IMR-90 (cell line): ENCODE data around the gene NR1I2. TPM values are rescaled to one million over a fixed set of nuclear protein-coding genes. Genes with fewer than 3 reads are reported as not detected.

Experiments
- ATAC-seq: fragments of 200-7000 bp; cut with Tn5 transposase; 2 replicates; pipeline ENCODE4 v1.9.1; 2020; ENCODE audit warnings: low read depth, mild to moderate bottlenecking, moderate library complexity
- BruUV-seq: library from RNA; stranded (reverse); fragments of 400-500 nt; replicated peaks from 2 replicates; lab custom pipeline; 2021; lab: Mats Ljungman, UMichigan
- CTCF ChIA-PET: fragments of 300-600 bp; formaldehyde crosslinking; extraction: SDS; loops from one replicate; lab custom pipeline; 2021; ENCODE audit warnings: antibody characterized with exemption; lab: Yijun Ruan, JAX
- POLR2A ChIA-PET: fragments of 300-600 bp; sonication (Branson Sonifier 250); formaldehyde crosslinking; loops from one replicate; lab custom pipeline; 2022; ENCODE audit warnings: antibody characterized with exemption; ENCODE audit not compliant: unreplicated experiment; lab: Charles Lee
- DNase-seq: peaks from one replicate; pipeline ENCODE4 v3.0.0; 2013
- H2AFZ ChIP-seq: replicated peaks from 2 replicates; pipeline ENCODE3; 2013; ENCODE audit warnings: low read length, mild to moderate bottlenecking; ENCODE audit not compliant: poor library complexity
- H2AK5ac ChIP-seq: 2 replicates; pipeline ENCODE4 v1.6.1; 2013; ENCODE audit warnings: low read depth, low read length, inconsistent platforms
- H2AK9ac ChIP-seq: replicated peaks from 2 replicates; pipeline ENCODE3; 2013; ENCODE audit warnings: mild to moderate bottlenecking, low read depth, low read length, moderate library complexity; ENCODE audit not compliant: poor library complexity
- H2BK120ac ChIP-seq: 2 replicates; pipeline ENCODE4 v1.6.1; 2013; ENCODE audit warnings: low read depth, low read length, inconsistent platforms
- H2BK15ac ChIP-seq: 3 replicates; pipeline ENCODE4 v1.6.1; 2013; ENCODE audit warnings: low read depth, low read length, inconsistent platforms
- H2BK20ac ChIP-seq: 2 replicates; pipeline ENCODE4 v1.6.1; 2013; ENCODE audit warnings: low read depth, mild to moderate bottlenecking, inconsistent platforms, low read length, moderate library complexity
- H2BK5ac ChIP-seq: 2 replicates; pipeline ENCODE4 v1.6.1; 2013; ENCODE audit warnings: mild to moderate bottlenecking, low read depth, low read length, inconsistent platforms; ENCODE audit not compliant: poor library complexity, severe bottlenecking
- H3K14ac ChIP-seq: replicated peaks from 2 replicates; pipeline ENCODE4 v1.6.1; 2013; ENCODE audit warnings: low read depth, low read length, inconsistent platforms
- H3K18ac ChIP-seq: 2 replicates; pipeline ENCODE4 v1.6.1; 2013; ENCODE audit warnings: low read depth, low read length, control low read depth
- H3K23ac ChIP-seq: 2 replicates; pipeline ENCODE4 v1.6.1; 2013; ENCODE audit warnings: low read depth, low read length, inconsistent platforms
- H3K27ac ChIP-seq: 2 replicates; pipeline ENCODE4 v1.5.1; 2013; ENCODE audit warnings: mild to moderate bottlenecking, control low read depth, low read length; ENCODE audit not compliant: insufficient read depth
- H3K27me3 ChIP-seq: 2 replicates; pipeline ENCODE4 v1.6.1; 2013; ENCODE audit warnings: low read length; ENCODE audit not compliant: control insufficient read depth, insufficient read depth
- H3K36me3 ChIP-seq: 2 replicates; pipeline ENCODE4 v1.6.1; 2013; ENCODE audit warnings: low read length, mixed read lengths; ENCODE audit not compliant: control insufficient read depth, insufficient read depth
- H3K4ac ChIP-seq: 2 replicates; pipeline ENCODE4 v1.6.1; 2013; ENCODE audit warnings: low read depth, low read length, inconsistent platforms
- H3K4me1 ChIP-seq: 2 replicates; pipeline ENCODE4 v1.6.1; 2013; ENCODE audit warnings: low read length, mixed read lengths; ENCODE audit not compliant: control insufficient read depth, insufficient read depth
- H3K4me2 ChIP-seq: 2 replicates; pipeline ENCODE4 v1.6.1; 2013; ENCODE audit warnings: low read depth, mild to moderate bottlenecking, control low read depth, low read length, moderate library complexity
- H3K4me3 ChIP-seq: 2 replicates; pipeline ENCODE4 v1.5.1; 2013; ENCODE audit warnings: low read depth, mild to moderate bottlenecking, control low read depth, low read length, moderate library complexity; ENCODE audit not compliant: insufficient read depth
- H3K56ac ChIP-seq: 2 replicates; pipeline ENCODE4 v1.6.1; 2013; ENCODE audit warnings: low read length, inconsistent platforms; ENCODE audit not compliant: insufficient read depth; ENCODE audit errors: extremely low read depth
- H3K79me1 ChIP-seq, 2 experiments: 2 replicates each; pipeline ENCODE4 v1.6.1; 2013; ENCODE audit warnings: low read length in 2 of 2, inconsistent platforms in 1 of 2, low read depth in 1 of 2
- H3K9ac ChIP-seq: 2 replicates; pipeline ENCODE4 v1.6.1; 2013; ENCODE audit warnings: low read depth, low read length, control low read depth
- H3K9me1 ChIP-seq: 2 replicates; pipeline ENCODE4 v1.6.1; 2013; ENCODE audit warnings: low read length, inconsistent platforms; ENCODE audit not compliant: insufficient read depth
- H3K9me3 ChIP-seq: 2 replicates; pipeline ENCODE4 v1.6.1; 2013; ENCODE audit warnings: low read length; ENCODE audit not compliant: control insufficient read depth, insufficient read depth
- H4K20me1 ChIP-seq: 2 replicates; pipeline ENCODE4 v1.6.1; 2013; ENCODE audit warnings: low read length, inconsistent platforms; ENCODE audit not compliant: insufficient read depth
- H4K5ac ChIP-seq: 2 replicates; pipeline ENCODE4 v1.6.1; 2013; ENCODE audit warnings: mild to moderate bottlenecking, low read depth, low read length, control low read depth
- H4K8ac ChIP-seq, 2 experiments: 2 replicates each; pipeline ENCODE4 v1.6.1; 2013; ENCODE audit warnings: low read depth in 2 of 2, low read length in 2 of 2, control low read depth in 1 of 2, inconsistent platforms in 1 of 2
- H4K91ac ChIP-seq: 2 replicates; pipeline ENCODE4 v1.6.1; 2013; ENCODE audit warnings: low read depth, low read length, inconsistent platforms; ENCODE audit not compliant: insufficient read depth
- BHLHE40 ChIP-seq: fragments of 150-350 bp; IDR thresholded peaks from 2 replicates; pipeline ENCODE4 v1.6.1; 2016; ENCODE audit warnings: mild to moderate bottlenecking, low read depth, low read length
- CHD1 ChIP-seq: IDR thresholded peaks from 2 replicates; pipeline ENCODE4 v1.6.1; 2012; ENCODE audit warnings: low read depth, low read length, improper control_type of control experiment
- POLR2A ChIP-seq: IDR thresholded peaks from 2 replicates; pipeline ENCODE4 v1.6.1; 2012; ENCODE audit warnings: mild to moderate bottlenecking, low read depth, low read length
- SMC3 ChIP-seq: fragments of 150-350 bp; IDR thresholded peaks from 2 replicates; pipeline ENCODE4 v1.6.1; 2016; ENCODE audit warnings: low read depth, mild to moderate bottlenecking, antibody characterized with exemption, low read length, moderate library complexity
- USF2 ChIP-seq: fragments of 150-350 bp; IDR thresholded peaks from 2 replicates; pipeline ENCODE4 v1.6.1; 2017; ENCODE audit warnings: mild to moderate bottlenecking, antibody characterized with exemption, low read length, low read depth
- WGBS, 2 experiments: methylation state at CpG; one replicate each; pipeline versions ENCODE4 v1.1.5 to v1.1.7; 2013; ENCODE audit warnings: missing lambda C conversion rate in 2 of 2; ENCODE audit not compliant: insufficient read length in 1 of 2; ENCODE audit errors: extremely low coverage in 2 of 2; 5-methylcytosine and 5-hydroxymethylcytosine counted together
- dilution Hi-C: fragments of 300-500 bp; cut with HindIII; formaldehyde crosslinking; loops from one replicate; pipeline ENCODE4 v1.14.3; 2018; ENCODE audit warnings: low sequenced_read_pairs; ENCODE audit not compliant: unreplicated experiment
- in situ Hi-C: fragments of 300-500 bp; cut with MboI; formaldehyde crosslinking; loops from 3 replicates; pipeline ENCODE4 v1.14.3; 2019; ENCODE audit warnings: low sequenced_read_pairs, inconsistent platforms, mixed read lengths
- intact Hi-C: fragments of 100-400 bp; cut with micrococcal nuclease; formaldehyde crosslinking; loops from 2 replicates; pipeline ENCODE4 v1.10.0; 2022
- polyA plus RNA-seq, 3 experiments: library from polyadenylated mRNA; depleted of rRNA; stranded (reverse); fragments of >200 nt; gene quantifications; 2 replicates each; pipeline ENCODE4 v1.2.3, GENCODE V29; 2012; ENCODE audit warnings: low replicate concordance in 1 of 3
- total RNA-seq: library from RNA; depleted of rRNA; stranded (reverse); fragments of >200 nt; gene quantifications from 2 replicates; pipeline ENCODE4 v1.2.3, GENCODE V29; 2012

The NR1I2 gene
- total and polyA plus RNA-seq, 2 of the 4 experiments (the other 2 are of a cell fraction), result not detected

- Histone ChIP-seq H3K56ac (no peak overlapping the region), H4K91ac (no peak overlapping the region), H4K20me1 (no peaks in the 10 kb centered on the region), H2AFZ (peak overlapping the region; percentile 87), H3K36me3 (no peaks in the 10 kb centered on the region), H2AK5ac (no peak overlapping the region), H3K27me3 (peaks cover 45% of the 10 kb centered on the region), H3K27ac (no peak overlapping the region), H2BK5ac (no peak overlapping the region), H4K5ac (no peak overlapping the region), H2BK20ac (no peak overlapping the region), H3K9ac (no peak overlapping the region), H3K18ac (no peak overlapping the region), H3K4me1 (no peaks in the 10 kb centered on the region), H3K9me3 (no peaks in the 10 kb centered on the region), H3K9me1 (no peaks in the 10 kb centered on the region), H3K79me1 (no peaks in the 10 kb centered on the region), H3K14ac (no peak overlapping the region), H3K4ac (no peak overlapping the region), H3K23ac (peak overlapping the region; percentile 35; the same call in 1 of the 2 replicates), H2AK9ac (no peak overlapping the region), H2BK120ac (no peak overlapping the region), H2BK15ac (no peak overlapping the region), H3K4me2 (peak overlapping the region; percentile 64), H3K4me3 (peak overlapping the region; percentile 12), H4K8ac (no peak overlapping the region; a peak in 1 of 4 replicates)
- ChIA-PET POLR2A (no interaction called here), CTCF (no interaction called here)
- WGBS, 2 experiments, result no CpG with 5 or more reads among the region's 33 CpGs
- TF ChIP-seq CHD1 (no peak), SMC3 (no peak), POLR2A (no peak), BHLHE40 (peak; percentile 69), USF2 (no peak)
- intact Hi-C loops (no loop called here), in situ Hi-C loops (loop anchor here (10.0 kb wide), 1 partner anchor 375 kb away; no protein-coding TSS in a partner anchor), dilution Hi-C loops (no loop called here)
- BruUV-seq, result no TSS peak
- DNase-seq (peak; percentile 18), ATAC-seq (peak; percentile 77)
Measured at GRCh38 chr3:119810018-119810435, 28.1 kb downstream of the NR1I2 start.
